Epithelial cell of prostate (primary cell): Measurements from ENCODE around the gene TMCC1.
"Not testable (repeated sequence)": the region's sequence is repeated elsewhere in the genome, so short reads cannot be mapped to it uniquely, and the experiment has no call there.

ENCODE experiments used
- DNase-seq: peaks from one replicate; pipeline ENCODE4 v3.0.0-alpha.2; 2011; ENCODE audit warnings: low read depth, low spot score
- H3K27ac ChIP-seq: fragments of 450-650 bp; 2 replicates; pipeline ENCODE4 v1.5.1; 2017; ENCODE audit warnings: mild to moderate bottlenecking

Gene TMCC1

GRCh38 chr3:129897026-129897425, 3.5 kb upstream of the TMCC1 start:
- no peak for DNase-seq
- H3K27ac ChIP-seq: peak overlapping the region; percentile 12

GRCh38 chr3:129892857-129893580, 492 bp downstream of the TMCC1 start:
- peak overlapping the region; percentile 79 for H3K27ac ChIP-seq
- no peak for DNase-seq

GRCh38 chr3:129892486-129892856, 1.0 kb downstream of the TMCC1 start:
- H3K27ac ChIP-seq: peak overlapping the region; percentile 79
- no peak for DNase-seq

GRCh38 chr3:129890891-129891290, 2.6 kb downstream of the TMCC1 start:
- H3K27ac ChIP-seq: no peak overlapping the region
- DNase-seq: no peak

- DNase-seq: no peak
- H3K27ac ChIP-seq: no peak overlapping the region
These were observed 3.4 kb downstream of the TMCC1 start for GRCh38 chr3:129890125-129890524.

GRCh38 chr3:129888771-129889170, 4.7 kb downstream of the TMCC1 start:
- DNase-seq: peak; percentile 39
- peak overlapping the region; percentile 19 for H3K27ac ChIP-seq

GRCh38 chr3:129881261-129881660, 12.2 kb downstream of the TMCC1 start:
- H3K27ac ChIP-seq: no peak overlapping the region
- DNase-seq: no peak

- DNase-seq: no peak
These were observed 15.2 kb downstream of the TMCC1 start for GRCh38 chr3:129878355-129878754.

GRCh38 chr3:129874479-129874878, 19.0 kb downstream of the TMCC1 start:
- H3K27ac ChIP-seq, DNase-seq: not testable (repeated sequence)

More at GRCh38 chr3:129878355-129878754, 15.2 kb downstream of the TMCC1 start:
- H3K27ac ChIP-seq: no peak overlapping the region

- no peak for DNase-seq
- no peak overlapping the region for H3K27ac ChIP-seq
These were observed 24.6 kb downstream of the TMCC1 start for GRCh38 chr3:129868912-129869311.

GRCh38 chr3:129867506-129868124, 25.9 kb downstream of the TMCC1 start:
- no peak for DNase-seq
- H3K27ac ChIP-seq: no peak overlapping the region

GRCh38 chr3:129865806-129866205, 27.7 kb downstream of the TMCC1 start:
- H3K27ac ChIP-seq: no peak overlapping the region
- DNase-seq: no peak

GRCh38 chr3:129864519-129864918, 29.0 kb downstream of the TMCC1 start:
- no peak for DNase-seq
- H3K27ac ChIP-seq: no peak overlapping the region

- no peak for DNase-seq
- no peak overlapping the region for H3K27ac ChIP-seq
These were observed 34.2 kb downstream of the TMCC1 start for GRCh38 chr3:129859272-129859671.

- H3K27ac ChIP-seq: no peak overlapping the region
- no peak for DNase-seq
These were observed 35.6 kb downstream of the TMCC1 start for GRCh38 chr3:129857899-129858298.

GRCh38 chr3:129856790-129857189, 36.7 kb downstream of the TMCC1 start:
- H3K27ac ChIP-seq: peak overlapping the region; percentile 53
- not testable (repeated sequence) for DNase-seq

GRCh38 chr3:129855832-129856419, 37.6 kb downstream of the TMCC1 start:
- no peak for DNase-seq
- peak overlapping the region; percentile 53 for H3K27ac ChIP-seq

- H3K27ac ChIP-seq: peak overlapping the region; percentile 53
- DNase-seq: no peak
These were observed 38.2 kb downstream of the TMCC1 start for GRCh38 chr3:129855170-129855831.

GRCh38 chr3:129854460-129854859, 39.1 kb downstream of the TMCC1 start:
- no peak for DNase-seq
- H3K27ac ChIP-seq: no peak overlapping the region

- no peak overlapping the region for H3K27ac ChIP-seq
- DNase-seq: no peak
These were observed 47.6 kb downstream of the TMCC1 start for GRCh38 chr3:129845956-129846355.
